ENCODE data around the gene ZNF469.

Gene ZNF469

DNA sequence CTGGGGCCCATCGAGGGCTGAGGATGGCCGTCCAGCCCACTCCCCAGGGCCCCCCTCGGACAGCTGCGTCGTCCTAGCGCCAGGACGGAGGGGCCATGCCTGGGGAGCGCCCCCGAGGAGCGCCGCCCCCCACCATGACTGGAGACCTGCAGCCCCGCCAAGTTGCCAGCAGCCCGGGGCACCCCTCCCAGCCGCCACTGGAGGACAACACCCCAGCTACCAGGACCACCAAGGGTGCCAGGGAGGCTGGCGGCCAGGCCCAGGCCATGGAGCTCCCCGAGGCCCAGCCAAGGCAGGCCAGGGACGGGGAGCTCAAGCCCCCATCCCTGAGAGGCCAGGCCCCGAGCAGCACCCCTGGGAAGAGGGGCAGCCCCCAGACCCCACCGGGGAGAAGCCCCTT, 44.6 kb downstream of the ZNF469 start:
- no peak for DNase-seq (ENCODE audit: low read depth)

DNA sequence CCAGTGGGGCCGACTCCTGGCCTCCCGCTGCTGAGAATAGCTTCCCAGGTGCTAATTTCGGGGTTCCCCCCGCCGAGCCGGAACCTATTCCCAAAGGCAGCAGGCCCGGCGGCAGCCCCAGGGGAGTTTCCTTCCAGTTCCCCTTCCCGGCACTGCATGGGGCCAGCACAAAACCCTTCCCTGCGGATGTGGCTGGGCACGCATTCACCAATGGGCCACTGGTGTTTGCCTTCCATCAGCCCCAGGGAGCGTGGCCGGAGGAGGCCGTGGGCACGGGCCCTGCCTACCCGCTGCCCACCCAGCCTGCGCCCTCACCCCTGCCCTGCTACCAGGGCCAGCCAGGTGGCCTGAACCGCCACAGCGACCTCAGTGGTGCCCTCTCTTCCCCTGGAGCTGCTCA, 45.4 kb downstream of the ZNF469 start:
- no peak for DNase-seq (ENCODE audit: low read depth)

DNA sequence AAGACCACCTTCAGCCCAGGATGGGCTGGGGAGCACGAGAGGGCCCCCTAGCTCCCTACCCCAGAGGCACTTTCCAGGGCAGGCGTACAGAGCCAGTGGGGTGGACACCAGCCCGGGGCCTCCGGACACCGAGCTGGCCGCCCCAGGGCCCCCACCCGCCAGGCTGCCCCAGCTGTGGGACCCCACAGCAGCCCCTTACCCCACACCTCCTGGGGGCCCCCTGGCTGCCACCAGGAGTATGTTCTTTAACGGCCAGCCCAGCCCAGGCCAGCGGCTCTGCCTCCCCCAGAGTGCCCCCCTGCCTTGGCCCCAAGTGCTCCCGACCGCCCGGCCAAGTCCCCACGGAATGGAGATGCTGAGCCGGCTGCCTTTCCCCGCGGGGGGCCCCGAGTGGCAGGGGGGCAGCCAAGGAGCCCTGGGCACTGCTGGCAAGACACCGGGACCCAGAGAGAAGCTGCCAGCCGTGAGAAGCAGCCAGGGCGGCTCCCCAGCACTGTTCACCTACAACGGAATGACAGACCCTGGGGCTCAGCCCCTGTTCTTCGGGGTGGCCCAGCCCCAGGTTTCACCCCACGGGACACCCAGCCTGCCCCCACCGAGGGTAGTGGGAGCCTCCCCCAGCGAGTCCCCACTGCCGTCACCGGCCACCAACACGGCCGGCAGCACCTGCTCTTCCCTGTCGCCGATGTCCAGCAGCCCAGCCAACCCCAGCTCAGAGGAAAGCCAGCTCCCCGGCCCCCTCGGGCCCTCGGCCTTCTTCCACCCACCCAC, 46.0 kb downstream of the ZNF469 start:
- DNase-seq (ENCODE audit: low read depth) = no peak

DNA sequence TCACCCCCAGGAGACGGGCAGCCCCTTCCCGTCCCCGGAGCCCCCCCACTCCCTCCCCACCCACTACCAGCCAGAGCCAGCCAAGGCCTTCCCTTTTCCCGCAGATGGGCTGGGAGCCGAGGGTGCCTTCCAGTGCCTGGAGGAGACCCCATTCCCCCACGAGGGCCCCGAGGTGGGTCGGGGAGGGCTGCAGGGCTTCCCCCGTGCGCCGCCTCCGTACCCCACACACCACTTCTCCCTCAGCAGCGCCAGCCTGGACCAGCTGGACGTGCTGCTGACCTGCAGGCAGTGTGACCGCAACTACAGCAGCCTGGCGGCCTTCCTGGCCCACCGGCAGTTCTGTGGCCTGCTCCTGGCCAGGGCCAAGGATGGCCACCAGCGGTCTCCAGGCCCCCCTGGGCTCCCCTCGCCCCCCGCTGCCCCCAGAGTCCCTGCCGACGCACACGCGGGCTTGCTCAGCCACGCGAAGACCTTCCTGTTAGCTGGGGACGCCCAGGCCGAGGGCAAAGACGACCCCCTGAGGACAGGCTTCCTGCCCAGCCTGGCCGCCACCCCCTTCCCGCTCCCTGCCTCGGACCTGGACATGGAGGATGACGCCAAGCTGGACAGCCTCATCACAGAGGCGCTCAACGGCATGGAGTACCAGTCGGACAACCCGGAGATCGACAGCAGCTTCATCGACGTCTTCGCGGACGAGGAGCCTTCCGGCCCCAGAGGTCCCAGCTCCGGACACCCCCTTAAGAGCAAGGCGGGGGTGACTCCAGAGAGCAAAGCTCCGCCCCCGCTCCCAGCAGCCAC, 46.8 kb downstream of the ZNF469 start:
- DNase-seq (ENCODE audit: low read depth) = no peak

DNA sequence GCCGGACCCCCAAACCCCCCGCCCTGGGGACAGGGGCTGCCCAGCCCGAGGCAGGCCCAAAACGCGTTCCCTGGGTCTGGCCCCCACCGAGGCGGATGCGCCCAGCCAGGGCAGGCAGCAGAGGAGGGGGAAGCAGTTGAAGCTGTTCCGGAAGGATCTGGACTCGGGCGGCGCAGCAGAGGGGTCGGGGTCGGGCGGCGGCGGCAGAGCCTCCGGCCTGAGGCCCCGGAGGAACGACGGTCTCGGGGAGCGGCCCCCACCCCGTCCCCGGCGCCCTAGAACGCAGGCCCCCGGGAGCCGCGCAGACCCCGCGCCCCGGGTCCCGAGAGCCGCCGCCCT, 47.4 kb downstream of the ZNF469 start:
- no peak for DNase-seq (ENCODE audit: low read depth)

DNA sequence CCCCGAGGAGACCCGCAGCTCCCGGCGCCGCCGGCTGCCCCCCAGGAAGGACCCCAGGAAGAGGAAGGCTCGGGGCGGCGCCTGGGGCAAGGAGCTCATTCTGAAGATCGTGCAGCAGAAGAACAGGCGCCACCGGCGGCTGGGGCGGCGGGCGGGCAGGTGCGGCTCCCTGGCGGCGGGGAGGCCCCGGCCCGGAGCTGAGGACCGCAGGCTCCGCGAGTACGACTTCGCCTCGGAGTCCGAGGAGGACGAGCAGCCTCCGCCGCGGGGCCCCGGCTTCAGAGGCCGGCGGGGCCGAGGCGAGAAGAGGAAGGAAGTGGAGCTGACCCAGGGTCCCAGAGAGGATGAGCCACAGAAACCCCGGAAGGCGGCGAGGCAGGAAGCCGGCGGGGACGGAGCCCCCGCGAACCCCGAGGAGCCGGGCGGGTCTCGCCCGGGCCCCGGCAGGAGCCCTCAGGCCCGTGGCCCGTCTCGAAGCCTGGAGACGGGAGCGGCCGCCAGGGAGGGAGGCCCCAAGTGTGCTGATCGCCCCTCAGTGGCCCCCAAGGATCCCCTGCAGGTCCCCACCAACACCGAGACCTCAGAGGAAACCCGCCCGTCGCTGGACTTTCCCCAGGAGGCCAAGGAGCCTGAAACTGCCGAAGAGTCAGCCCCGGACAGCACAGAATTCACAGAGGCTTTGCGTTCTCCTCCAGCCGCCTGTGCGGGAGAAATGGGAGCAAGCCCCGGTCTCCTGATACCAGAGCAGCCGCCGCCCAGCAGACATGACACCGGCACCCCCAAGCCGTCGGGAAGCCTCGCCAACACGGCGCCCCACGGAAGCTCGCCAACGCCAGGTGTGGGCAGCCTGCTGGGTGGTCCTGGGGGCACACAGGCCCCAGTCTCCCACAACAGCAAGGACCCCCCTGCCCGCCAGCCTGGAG, 48.0 kb downstream of the ZNF469 start:
- peak; percentile 19 for DNase-seq (ENCODE audit: low read depth)

DNA sequence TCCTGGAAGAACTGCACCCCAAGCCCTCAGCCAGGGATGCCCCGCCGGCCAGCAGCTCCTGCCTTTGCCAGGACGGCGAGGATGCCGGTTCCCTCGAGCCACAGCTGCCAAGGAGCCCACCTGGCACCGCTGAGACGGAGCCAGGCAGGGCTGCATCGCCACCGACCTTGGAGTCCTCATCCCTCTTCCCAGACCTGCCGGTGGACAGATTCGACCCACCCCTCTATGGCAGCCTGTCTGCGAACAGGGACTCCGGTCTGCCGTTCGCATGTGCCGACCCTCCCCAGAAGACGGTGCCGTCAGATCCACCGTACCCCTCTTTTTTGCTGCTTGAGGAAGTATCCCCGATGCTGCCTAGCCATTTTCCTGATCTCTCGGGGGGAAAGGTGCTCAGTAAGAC, 48.9 kb downstream of the ZNF469 start:
- no peak for DNase-seq (ENCODE audit: low read depth)

DNA sequence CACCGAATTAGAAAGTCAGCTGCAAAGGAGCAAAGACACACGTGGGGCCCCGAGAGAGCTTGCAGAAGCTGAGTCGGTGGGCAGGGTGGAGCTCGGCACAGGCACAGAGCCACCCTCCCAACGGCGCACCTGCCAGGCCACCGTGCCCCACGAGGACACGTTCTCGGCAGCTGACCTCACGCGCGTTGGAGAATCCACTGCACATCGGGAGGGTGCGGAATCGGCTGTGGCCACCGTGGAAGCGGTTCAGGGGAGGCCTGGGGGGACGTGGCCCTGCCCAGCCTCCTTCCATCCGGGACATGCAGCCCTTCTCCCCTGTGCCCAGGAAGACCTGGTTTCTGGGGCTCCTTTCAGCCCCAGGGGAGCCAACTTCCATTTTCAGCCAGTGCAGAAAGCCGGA, 49.4 kb downstream of the ZNF469 start:
- DNase-seq (ENCODE audit: low read depth) = no peak
